Testis (tissue), 2 donors: ENCODE measurements around the gene OR1N1.

ENCODE experiments used
- POLR2A ChIP-seq: fragments of 450-650 bp; IDR thresholded peaks from one replicate; pipeline ENCODE4 v1.6.1; 2017; ENCODE audit warnings: antibody characterized with exemption, mild to moderate bottlenecking, moderate library complexity
- TF ChIP-seq, protein P1 (sequence below), 3 experiments: fragments of 450-650 bp in 2 of 3; fragments of 200-600 bp in 1 of 3; sonication (generic) in 1 of 3; IDR thresholded peaks; one replicate each; pipeline ENCODE4 v1.5.1; 2016 to 2019; ENCODE audit warnings: antibody characterized with exemption in 3 of 3, mild to moderate bottlenecking in 2 of 3, moderate library complexity in 1 of 3

DNA sequence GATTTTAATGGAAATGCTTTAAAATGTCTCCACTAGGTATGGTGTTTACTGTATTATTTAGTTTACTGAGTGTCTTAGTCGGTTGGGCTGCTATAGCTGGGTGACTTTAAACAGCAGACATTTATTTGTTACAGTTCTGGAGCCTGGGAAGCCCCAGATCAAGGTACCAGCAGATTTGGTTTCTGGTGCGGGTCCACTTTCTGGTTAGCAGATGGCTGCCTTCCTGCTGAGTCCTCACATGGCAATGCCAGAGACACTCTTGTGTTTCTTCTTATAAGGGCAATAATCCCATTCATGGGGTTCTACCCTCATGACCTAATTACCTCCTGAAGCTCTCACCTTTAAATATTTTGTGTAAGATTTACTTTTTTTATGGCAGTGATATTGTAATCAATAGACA, 8.9 kb downstream of the OR1N1 start:
- TF ChIP-seq POLR2A, result no peak
- TF ChIP-seq, protein P1, sequence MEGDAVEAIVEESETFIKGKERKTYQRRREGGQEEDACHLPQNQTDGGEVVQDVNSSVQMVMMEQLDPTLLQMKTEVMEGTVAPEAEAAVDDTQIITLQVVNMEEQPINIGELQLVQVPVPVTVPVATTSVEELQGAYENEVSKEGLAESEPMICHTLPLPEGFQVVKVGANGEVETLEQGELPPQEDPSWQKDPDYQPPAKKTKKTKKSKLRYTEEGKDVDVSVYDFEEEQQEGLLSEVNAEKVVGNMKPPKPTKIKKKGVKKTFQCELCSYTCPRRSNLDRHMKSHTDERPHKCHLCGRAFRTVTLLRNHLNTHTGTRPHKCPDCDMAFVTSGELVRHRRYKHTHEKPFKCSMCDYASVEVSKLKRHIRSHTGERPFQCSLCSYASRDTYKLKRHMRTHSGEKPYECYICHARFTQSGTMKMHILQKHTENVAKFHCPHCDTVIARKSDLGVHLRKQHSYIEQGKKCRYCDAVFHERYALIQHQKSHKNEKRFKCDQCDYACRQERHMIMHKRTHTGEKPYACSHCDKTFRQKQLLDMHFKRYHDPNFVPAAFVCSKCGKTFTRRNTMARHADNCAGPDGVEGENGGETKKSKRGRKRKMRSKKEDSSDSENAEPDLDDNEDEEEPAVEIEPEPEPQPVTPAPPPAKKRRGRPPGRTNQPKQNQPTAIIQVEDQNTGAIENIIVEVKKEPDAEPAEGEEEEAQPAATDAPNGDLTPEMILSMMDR (IDR thresholded peaks at IDR 0.05), result no peak
